Activated T-helper 1 cell treated with anti-CD3 and anti-CD28 coated beads, Interleukin-2, amount 50 U/mL, for 16 hours (primary cell): ENCODE data around the gene TINAG.
"Not testable (repeated sequence)": the region's sequence is repeated elsewhere in the genome, so short reads cannot be mapped to it uniquely, and the experiment has no call there.

Experiments used
- DNase-seq, 2 donors: peaks; one replicate each; pipeline ENCODE4 v3.0.0-alpha.2; 2020; ENCODE audit warnings: low read depth in 1 of 2, low spot score in 1 of 2

TINAG gene

DNA sequence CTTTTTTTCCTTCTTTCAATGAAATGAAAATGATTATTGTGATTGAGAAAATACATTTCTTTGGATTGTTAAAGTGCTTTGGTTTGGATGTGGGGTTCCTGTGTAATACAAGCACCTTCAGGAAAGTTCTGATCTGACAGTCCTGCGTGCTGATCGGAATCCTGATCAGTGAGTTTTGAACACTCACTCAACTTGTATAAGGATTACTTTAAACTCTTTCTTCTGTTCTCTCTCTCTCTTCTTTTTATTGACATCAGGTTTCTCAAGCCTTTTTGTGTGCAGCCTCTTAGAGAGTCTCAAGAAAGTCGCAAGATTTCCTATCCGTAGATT, 710 bp downstream of the TINAG start:
- DNase-seq: no peak

GRCh38 chr6:54310377-54311152, 2.3 kb downstream of the TINAG start:
- no peak for DNase-seq

GRCh38 chr6:54315656-54316055, 7.4 kb downstream of the TINAG start:
- DNase-seq: no peak

DNA sequence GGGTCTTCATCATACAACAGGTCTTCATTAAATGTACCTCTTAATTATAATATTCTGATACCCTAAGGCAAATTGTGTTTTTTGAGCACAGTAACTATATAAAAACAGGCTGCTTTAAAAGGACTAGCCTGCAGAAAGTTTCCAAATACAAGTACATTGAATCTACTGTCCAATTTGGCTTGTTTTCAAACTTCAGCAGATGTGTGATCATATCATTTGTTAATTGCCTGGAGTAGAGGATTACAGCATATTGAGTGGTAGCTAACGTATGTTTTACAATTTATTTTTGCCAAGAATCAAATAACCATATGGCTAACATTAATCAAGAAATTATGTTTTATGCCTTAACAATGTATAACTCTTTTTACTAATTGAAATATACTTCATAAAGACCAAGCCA, 12.6 kb downstream of the TINAG start:
- no peak for DNase-seq

DNA sequence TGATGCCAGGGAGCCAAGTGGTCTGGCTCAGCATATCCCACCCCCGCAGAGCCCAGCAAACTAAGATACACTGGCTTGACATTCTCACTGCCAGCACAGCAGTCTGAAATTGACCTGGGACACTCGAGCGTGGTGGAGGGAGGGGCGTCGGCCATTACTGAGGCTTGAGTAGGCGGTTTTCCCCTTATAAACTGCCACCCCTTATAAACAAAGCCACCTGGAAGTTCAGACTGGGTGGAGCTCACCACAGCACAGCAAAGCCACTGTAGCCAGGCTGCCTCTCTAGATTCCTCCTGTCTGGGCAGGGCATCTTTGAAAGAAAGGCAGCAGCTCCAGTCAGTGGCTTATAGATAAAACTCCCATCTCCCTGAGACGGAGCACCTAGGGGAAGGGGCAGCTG, 19.4 kb downstream of the TINAG start:
- no peak for DNase-seq

DNA sequence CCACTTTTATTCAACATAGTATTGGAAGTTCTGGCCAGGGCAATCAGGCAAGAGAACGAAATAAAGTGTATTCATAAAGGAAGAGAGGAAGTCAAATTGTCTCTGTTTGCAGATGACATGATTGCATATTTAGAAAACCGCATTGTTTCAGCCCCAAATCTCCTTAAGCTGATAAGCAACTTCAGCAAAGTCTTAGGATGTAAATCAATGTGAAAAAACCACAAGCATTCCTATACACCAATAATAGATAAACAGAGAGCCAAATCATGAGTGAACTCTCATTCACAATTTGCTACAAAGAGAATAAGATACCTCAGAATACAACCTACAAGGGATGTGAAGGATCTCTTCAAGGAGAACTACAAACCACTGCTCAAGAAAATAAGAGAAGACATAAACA, 23.3 kb downstream of the TINAG start:
- DNase-seq: not testable (repeated sequence)

DNA sequence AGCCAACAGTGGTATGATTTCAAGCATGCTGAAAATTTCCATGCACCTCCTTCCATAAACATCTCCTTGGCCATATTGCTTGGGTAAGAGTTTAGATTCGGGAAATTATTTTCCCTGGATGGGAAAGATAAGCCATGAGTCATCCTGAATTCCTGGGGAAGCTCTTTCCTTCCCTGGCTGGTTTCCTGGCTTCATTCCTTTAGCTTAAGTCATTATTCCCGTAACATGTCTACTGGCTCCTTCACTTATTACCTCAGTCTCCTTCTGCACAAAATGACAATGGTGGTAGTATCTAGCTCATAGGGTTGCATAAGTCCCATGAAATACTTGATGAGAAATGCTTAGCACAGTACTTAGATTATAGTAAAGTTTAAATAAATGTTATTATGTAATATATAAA, 27.6 kb downstream of the TINAG start:
- no peak for DNase-seq

- no peak for DNase-seq
Observed at GRCh38 chr6:54353975-54354374, 45.7 kb downstream of the TINAG start.

GRCh38 chr6:54354608-54355007, 46.4 kb downstream of the TINAG start:
- no peak for DNase-seq

DNA sequence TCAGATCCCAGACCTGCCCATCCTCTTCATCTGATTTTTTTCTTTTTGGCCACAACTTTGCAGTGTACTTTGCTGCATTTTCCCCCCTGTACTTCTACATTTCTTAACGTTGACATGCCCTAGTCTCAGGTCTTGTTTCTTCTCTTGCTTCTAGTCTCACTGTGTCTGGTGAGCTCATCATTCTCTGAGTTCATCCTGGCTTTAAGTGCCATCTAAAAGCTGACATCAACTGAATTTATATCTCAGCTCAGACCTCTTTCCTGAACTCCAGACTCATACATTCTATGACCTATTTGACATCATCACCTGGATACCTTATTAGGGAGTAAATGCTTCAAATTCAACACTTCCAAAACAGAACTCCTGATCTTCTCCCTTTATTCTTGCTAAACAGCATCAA, 48.9 kb downstream of the TINAG start:
- DNase-seq: no peak

GRCh38 chr6:54361188-54361587, 52.9 kb downstream of the TINAG start:
- DNase-seq: no peak

DNA sequence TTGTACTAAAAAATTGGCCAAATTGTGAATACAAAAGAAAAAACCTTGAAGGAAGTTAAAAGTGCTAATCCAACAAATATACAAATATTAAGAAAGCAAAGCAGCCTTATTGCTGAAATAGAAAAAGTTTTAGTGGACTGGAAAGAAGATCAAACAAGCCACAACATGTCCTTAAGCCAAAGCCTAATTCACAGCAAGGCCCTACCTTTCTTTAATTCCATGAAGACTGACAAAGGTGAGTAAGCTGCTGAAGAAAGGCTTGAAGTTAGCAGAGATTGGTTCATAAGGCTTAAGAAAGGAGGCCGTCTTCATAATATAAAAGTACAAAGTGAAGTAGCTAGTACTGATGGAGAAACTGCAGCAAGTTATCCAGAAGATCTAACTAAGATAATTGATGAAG, 53.5 kb downstream of the TINAG start:
- DNase-seq: no peak

GRCh38 chr6:54366667-54367327, 58.6 kb downstream of the TINAG start:
- no peak for DNase-seq

DNA sequence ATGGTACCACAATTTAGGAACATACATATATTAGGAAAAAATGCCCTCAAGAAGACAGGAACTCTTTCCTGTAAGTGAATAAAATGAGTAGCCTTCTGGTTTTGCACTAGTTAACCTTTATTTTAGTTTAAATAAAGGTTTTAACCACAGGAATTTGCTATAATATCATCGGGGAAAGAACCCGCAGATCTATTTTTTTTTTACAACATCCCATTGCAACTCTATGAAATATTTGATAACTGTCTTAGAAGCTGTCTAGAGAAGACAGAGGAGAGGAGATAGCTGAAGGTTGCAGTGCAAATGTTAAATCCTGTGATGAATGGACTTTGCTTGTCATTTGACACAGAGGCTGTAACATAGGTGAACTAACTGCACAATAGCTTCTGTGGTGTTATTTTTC, 69.5 kb downstream of the TINAG start:
- no peak for DNase-seq

GRCh38 chr6:54386295-54386694, 78.1 kb downstream of the TINAG start:
- no peak for DNase-seq

GRCh38 chr6:54390362-54390761, 82.1 kb downstream of the TINAG start:
- DNase-seq: no peak

DNA sequence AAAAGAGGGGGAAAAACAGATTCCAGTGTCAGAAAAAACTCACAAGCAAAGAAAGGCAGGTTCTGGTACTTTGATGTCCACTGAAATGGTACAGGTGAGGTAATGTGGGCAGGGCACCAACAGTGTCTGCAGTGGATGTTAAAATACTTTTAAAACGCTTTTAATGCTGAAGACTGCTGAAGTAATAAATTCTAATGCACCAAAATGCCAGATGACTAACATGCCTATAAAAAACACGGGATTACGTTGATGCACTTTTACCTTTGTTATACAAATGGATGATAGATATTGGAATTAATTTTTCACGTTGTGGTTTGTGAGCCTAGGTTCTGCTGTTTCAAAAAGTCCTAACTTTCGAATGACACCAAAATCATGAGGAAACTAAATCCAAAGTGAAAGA, 83.3 kb downstream of the TINAG start:
- DNase-seq: no peak

GRCh38 chr6:54403096-54403495, 94.9 kb downstream of the TINAG start:
- DNase-seq: no peak

DNA sequence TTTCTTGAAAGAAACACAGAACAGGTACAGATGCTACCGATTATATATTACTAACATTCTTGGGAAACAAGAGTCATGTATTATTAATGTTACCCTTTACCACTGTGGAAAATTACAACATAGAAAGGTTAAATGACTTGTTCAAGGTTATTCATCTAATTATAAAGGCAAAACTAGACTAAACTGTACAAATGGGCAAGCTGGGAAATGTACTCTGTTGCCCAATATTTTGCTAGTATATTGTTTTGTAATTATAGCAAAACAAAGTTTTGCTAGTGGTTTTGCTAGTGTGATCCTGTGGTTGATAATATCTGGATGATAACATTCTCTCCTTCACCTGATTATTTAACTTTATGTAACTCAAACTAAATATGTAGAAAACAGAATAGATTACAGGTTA, 96.5 kb downstream of the TINAG start:
- no peak for DNase-seq

- no peak for DNase-seq
Observed at GRCh38 chr6:54411767-54412166, 103.5 kb downstream of the TINAG start.

DNA sequence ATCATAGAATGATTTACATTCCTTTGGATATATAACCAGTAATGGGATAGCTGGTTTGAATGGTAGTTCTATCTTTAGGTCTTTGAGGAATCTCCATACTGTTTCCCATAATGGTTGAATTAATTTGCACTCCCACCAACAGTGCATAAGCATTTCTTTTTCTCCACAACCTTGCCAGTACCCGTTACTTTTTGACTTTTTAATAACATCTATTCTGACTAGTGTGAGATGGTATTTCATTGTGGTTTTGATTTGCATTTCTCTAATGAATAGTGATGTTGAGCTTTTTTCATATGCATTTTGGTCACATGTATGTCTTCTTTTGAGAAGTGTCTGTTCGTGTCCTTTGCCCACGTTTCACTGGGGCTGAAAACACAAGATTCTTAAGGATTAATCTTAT, 107.3 kb downstream of the TINAG start:
- no peak for DNase-seq

GRCh38 chr6:54419885-54420284, 111.6 kb downstream of the TINAG start:
- DNase-seq: no peak

DNA sequence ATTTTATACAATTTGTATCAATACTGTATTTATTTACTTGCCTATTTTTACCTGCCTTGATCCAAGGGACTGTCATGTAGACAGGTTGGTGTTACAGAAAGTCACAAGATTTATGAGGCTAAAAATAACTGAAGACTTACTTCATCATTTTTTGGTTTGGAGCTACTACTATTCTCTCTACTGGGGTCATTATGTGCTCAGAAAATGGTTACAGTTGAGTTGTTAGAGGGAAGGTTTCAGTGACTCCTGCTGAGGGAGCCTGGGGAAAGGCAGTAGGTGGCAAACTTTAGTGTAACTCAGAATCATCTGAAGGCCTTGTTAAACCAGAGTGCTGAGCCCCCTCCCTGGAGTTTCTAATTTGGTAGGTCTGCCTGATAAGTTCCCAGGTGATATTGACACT, 118.8 kb downstream of the TINAG start:
- DNase-seq: no peak
